ENCODE measurements around the gene PTH2R. TPM values are rescaled to one million over a fixed set of nuclear protein-coding genes. Genes with fewer than 3 reads are reported as not detected.
"Not testable (repeated sequence)": the region's sequence is repeated elsewhere in the genome, so short reads cannot be mapped to it uniquely, and the experiment has no call there.

PTH2R gene
- total RNA-seq, 1 donor from 2014 or later: under 0.01 TPM

DNA sequence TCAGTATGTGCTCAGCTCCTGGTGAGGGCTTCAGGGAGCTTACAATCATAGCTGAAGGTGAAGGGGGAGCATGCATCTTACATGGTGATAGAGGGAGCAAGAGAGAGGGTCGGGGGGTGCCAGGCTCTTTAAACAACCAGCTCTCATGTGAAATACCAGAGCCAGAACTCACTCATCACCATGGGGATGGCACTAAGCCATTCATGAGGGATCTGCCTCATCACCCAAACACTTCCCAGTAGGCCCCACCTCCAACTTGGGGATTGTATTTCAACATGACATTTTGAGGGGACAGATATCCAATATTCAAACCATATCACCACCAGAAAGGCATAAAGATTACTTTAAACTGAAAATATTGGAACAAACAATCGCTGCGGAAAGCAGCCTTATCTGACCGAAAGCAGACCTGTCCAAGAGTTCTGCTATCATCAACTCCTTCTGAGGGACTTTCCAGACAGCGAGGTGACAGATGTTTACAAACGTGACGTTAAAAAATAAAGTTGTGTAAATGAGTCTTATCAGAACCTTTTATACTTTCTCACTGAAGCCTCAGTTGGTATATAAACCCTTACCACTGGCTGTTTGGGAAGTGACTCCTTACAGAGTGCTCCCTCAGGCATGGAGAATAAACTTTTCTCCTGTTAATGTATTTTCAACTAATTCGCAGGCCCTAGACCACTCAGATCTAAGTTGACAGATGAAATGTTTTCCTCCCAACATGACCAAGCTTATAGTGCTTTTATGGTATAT is 35.5 kb upstream of the PTH2R start:
- H3K36me3 ChIP-seq (ENCODE audit: control insufficient read depth, insufficient read depth, low read length): no peaks in the 10 kb centered on the region
- no peaks in the 10 kb centered on the region for H3K27me3 ChIP-seq (ENCODE audit: control insufficient read depth, insufficient read depth, low read length)
- DNase-seq (ENCODE audit: low read depth) (no peak), FAIRE-seq (no peak)
- H3K4me3 ChIP-seq (ENCODE audit: low read depth, low read length): no peak overlapping the region
- TF ChIP-seq, protein P1, sequence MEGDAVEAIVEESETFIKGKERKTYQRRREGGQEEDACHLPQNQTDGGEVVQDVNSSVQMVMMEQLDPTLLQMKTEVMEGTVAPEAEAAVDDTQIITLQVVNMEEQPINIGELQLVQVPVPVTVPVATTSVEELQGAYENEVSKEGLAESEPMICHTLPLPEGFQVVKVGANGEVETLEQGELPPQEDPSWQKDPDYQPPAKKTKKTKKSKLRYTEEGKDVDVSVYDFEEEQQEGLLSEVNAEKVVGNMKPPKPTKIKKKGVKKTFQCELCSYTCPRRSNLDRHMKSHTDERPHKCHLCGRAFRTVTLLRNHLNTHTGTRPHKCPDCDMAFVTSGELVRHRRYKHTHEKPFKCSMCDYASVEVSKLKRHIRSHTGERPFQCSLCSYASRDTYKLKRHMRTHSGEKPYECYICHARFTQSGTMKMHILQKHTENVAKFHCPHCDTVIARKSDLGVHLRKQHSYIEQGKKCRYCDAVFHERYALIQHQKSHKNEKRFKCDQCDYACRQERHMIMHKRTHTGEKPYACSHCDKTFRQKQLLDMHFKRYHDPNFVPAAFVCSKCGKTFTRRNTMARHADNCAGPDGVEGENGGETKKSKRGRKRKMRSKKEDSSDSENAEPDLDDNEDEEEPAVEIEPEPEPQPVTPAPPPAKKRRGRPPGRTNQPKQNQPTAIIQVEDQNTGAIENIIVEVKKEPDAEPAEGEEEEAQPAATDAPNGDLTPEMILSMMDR (IDR thresholded peaks at IDR 0.05; ENCODE audit: insufficient read depth, low read length, severe bottlenecking): no peak

DNA sequence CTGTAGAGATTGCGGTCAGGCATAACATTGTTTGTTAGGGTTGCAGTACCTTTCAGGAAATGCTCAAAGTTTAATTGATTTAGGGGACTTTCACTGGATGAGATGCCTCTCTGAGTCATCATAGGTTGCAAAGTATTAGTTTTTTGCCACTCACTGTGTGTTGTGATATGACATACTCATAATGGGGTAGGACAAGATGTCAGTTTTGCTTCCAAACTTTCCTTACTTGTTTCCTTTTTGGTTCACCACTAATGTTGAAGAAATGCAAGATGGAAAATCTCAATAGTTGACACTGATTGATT is 35.0 kb upstream of the PTH2R start:
- TF ChIP-seq, protein P1 (IDR thresholded peaks at IDR 0.05; ENCODE audit: insufficient read depth, low read length, severe bottlenecking): no peak
- DNase-seq (ENCODE audit: low read depth) (no peak), FAIRE-seq (no peak)
- H3K27me3 ChIP-seq (ENCODE audit: control insufficient read depth, insufficient read depth, low read length): no peaks in the 10 kb centered on the region
- H3K36me3 ChIP-seq (ENCODE audit: control insufficient read depth, insufficient read depth, low read length): no peaks in the 10 kb centered on the region
- no peak overlapping the region for H3K4me3 ChIP-seq (ENCODE audit: low read depth, low read length)

DNA sequence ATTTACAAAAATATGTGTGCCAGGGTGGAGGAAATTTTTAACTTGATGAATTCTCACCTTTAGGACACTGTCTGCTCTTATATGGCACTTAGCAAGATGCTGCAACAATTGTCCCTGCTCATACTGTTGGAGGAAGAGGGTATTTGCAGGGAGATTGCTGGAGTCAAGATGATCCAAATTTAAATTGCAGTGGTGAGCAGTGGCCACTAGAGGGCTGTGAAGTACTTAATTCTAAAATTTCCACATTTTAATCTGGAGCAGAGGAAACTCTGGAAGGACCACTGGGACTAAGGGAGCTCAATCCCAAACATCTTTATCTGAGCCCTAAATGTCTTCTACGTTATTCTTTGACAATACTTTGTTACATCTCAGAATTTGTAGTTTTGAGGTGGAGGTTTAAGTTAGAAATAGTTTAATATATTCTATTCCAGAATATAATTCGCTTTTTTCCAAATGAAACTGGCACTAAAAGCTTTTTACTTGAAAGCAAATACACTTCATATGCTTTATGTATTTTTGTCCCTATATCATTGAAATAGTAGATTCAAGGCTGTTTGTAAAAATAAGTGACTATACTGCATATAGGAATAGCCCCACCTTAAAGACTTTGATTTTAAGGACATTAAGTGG is 33.0 kb upstream of the PTH2R start:
- FAIRE-seq: no peak
- no peaks in the 10 kb centered on the region for H3K36me3 ChIP-seq (ENCODE audit: control insufficient read depth, insufficient read depth, low read length)
- DNase-seq (ENCODE audit: low read depth): peak; percentile 49
- no peaks in the 10 kb centered on the region for H3K27me3 ChIP-seq (ENCODE audit: control insufficient read depth, insufficient read depth, low read length)
- H3K4me3 ChIP-seq (ENCODE audit: low read depth, low read length): no peak overlapping the region
- TF ChIP-seq, protein P1 (IDR thresholded peaks at IDR 0.05; ENCODE audit: insufficient read depth, low read length, severe bottlenecking): peak; percentile 72

DNA sequence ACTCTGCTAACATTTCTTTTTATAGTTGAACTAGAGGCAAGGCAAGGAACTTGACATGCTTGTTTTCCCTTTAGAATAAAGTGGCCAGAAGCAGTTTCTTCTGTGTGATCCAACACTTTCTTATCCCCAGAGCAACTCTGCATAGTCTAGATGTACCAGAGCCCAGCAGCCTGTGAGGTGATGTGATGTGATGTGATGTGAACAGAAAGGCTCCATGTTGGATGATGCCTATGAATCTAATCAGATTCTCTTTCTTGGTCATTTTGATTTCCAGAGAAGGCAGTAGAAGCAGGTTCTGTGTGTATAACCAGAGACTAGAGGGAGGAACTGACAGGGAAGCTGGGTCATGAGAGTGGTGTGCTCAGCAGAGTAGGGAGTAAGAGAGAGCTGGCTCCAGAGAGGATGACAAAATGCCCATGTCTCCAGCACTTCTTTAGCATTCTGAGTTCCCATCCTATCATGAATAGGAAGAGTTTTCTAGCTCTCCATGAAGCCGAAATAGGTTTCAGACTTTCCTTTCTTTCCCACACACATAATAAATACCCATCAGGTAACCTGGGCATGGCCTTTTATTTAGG is 31.0 kb upstream of the PTH2R start:
- Histone ChIP-seq H3K27me3 (ENCODE audit: control insufficient read depth, insufficient read depth, low read length) (no peaks in the 10 kb centered on the region), H3K4me3 (ENCODE audit: low read depth, low read length) (no peak overlapping the region), H3K36me3 (ENCODE audit: control insufficient read depth, insufficient read depth, low read length) (no peaks in the 10 kb centered on the region)
- TF ChIP-seq, protein P1 (IDR thresholded peaks at IDR 0.05; ENCODE audit: insufficient read depth, low read length, severe bottlenecking): no peak
- DNase-seq (ENCODE audit: low read depth) (no peak), FAIRE-seq (no peak)

DNA sequence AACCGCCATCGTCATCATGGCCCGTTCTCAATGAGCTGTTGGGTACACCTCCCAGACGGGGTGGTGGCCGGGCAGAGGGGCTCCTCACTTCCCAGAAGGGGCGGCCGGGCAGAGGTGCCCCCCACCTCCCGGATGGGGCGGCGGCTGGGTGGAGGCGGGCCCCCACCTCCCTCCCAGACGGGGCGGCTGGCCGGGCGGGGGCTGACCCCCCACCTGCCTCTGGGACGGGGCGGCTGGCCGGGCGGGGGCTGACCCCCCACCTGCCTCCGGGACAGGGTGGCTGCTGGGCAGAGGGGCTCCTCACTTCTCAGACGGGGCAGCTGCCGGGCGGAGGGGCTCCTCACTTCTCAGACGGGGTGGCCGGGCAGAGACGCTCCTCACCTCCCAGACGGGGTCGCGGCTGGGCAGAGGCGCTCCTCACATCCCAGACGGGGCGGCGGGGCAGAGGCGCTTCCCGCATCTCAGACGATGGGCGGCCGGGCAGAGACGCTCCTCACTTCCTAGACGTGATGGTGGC is 29.2 kb upstream of the PTH2R start:
- H3K4me3 ChIP-seq (ENCODE audit: low read depth, low read length); H3K27me3 ChIP-seq (ENCODE audit: control insufficient read depth, insufficient read depth, low read length); FAIRE-seq; H3K36me3 ChIP-seq (ENCODE audit: control insufficient read depth, insufficient read depth, low read length); DNase-seq (ENCODE audit: low read depth): not testable (repeated sequence)

DNA sequence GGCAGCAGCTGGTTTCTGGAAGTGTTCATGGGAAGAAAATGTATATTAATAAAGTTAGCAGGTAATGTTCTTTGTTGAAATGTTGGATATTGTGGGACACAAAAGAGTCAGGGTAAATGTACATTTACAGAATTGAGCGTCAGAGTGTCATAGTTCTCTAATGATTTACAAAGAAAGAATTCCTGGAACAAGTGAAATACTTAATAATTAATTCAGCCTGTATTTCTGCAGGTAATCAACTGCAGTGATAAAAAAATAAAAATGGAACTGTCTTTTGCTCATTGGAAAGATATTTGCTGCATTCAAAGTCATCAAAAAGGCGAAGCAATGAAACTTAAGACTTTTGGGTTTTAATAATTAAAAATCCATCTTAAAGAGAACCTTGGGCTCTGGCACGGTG is 27.4 kb upstream of the PTH2R start:
- Histone ChIP-seq H3K27me3 (ENCODE audit: control insufficient read depth, insufficient read depth, low read length) (no peaks in the 10 kb centered on the region), H3K4me3 (ENCODE audit: low read depth, low read length) (no peak overlapping the region), H3K36me3 (ENCODE audit: control insufficient read depth, insufficient read depth, low read length) (no peaks in the 10 kb centered on the region)
- DNase-seq (ENCODE audit: low read depth): no peak
- TF ChIP-seq, protein P1 (IDR thresholded peaks at IDR 0.05; ENCODE audit: insufficient read depth, low read length, severe bottlenecking): no peak
- no peak for FAIRE-seq

All from bronchial epithelial cell (primary cell).